Stimulated activated CD8-positive, alpha-beta memory T cell treated with anti-CD3 and anti-CD28 coated beads, Interleukin-4, amount 100 ng/mL, for 4 hours (primary cell): ENCODE results near the gene LRP1B.

Experiments used
- DNase-seq, 2 donors: peaks; one replicate each; pipeline ENCODE4 v3.0.0-alpha.2; 2020; ENCODE audit warnings: low read depth in 2 of 2, low spot score in 1 of 2

LRP1B gene

GRCh38 chr2:142042536-142043199, 88.1 kb downstream of the LRP1B start:
- DNase-seq: no peak

DNA sequence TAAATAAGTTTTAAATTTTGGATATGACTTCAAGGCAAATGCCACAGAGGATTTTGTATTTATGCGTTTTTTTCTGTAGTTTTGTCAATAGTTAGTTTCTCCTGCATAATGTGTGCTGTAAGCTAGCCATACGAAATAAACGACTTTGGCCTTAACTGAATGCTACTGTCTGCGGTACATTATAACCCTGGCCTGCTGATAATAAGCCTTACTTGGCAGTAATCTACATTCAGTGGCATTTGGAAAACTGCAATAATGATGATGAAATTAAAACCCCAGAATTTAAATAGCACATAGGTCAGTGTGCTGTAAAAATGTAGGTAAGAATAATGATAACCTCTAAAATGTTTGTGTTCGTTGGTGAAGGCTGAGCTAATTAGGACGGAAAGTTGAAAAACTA, 88.8 kb downstream of the LRP1B start:
- DNase-seq: no peak

DNA sequence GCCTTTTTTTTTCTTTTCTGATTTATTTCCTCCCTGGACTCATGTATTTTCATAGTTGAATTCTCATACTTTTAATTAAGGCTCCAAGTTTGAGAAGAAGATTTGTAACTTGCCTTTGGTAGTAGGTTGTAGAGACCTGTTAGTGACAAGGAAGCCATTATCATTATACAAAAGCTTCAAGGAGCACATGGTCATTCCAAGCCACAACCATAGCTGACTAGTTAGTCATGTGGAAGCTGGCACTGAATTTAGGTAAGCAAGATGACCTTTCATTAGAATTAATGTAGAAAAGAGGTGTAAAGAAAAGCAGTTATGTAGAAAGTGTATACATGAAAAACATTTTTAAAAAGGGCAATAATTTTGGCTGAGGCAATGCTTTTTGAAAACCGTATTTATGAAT, 89.7 kb downstream of the LRP1B start:
- DNase-seq: no peak

DNA sequence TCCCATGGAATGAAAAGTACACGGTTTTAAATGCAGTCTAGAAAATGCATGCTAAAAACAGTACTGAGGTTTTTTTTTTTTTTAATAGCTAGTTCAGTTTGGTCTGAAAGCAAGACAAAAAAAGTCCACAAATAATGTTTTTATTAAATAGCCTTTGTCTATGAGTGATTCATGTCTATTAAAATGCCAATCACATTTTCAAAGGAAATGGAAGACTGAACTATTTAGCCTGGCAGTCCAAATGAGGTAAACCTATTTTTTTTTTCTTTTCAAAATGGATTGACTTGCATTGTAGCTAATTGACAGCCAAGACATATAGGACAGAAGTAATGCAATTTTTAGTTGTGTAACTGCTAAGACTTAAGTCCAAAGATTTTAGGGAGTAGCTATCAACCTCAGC, 90.3 kb downstream of the LRP1B start:
- no peak for DNase-seq

- no peak for DNase-seq
These were observed 92.0 kb downstream of the LRP1B start for GRCh38 chr2:142038826-142039225.

DNA sequence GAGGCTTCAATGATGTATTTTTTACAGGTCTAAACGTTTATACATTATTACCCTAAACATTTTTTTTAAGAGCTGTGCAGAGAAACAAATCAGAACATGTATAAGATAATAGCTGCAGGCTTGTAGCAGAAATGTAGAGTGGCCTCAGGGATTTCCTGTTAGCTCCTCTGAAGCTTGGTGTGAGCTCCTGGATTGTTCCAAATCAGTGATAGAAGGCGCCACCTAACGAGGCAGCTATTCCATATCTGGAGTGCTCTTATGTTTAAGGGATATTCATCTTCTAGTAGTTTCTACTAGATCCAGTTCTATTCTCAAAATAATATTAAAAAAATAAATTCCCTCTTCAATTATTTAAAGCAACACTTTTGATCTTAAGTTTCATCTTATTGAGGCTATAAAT, 93.1 kb downstream of the LRP1B start:
- DNase-seq: no peak

- DNase-seq: no peak
These were observed 93.8 kb downstream of the LRP1B start for GRCh38 chr2:142037066-142037465.

DNA sequence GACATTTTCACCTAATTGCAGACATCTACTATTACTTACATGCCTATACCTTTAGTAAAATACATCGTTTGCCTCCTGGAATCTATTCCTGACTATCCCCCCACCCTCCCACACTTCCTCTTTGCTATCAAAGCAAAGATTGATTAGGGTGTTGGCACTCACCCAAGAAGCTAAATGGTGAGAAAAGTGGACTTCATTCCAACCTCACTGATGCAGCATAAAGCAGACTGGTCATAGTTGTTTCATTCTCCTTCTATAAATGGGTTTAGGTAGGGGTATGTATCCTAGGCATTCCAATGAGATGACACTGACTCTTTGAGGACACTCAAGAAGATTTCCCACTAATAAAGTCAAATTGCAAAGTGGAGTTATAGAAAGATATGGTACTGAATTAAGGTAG, 97.4 kb downstream of the LRP1B start:
- DNase-seq: no peak

- no peak for DNase-seq
These were observed 99.2 kb downstream of the LRP1B start for GRCh38 chr2:142031656-142032055.

GRCh38 chr2:142030735-142031134, 100.1 kb downstream of the LRP1B start:
- DNase-seq: no peak

- no peak for DNase-seq
These were observed 100.8 kb downstream of the LRP1B start for GRCh38 chr2:142029974-142030373.

GRCh38 chr2:142025394-142025793, 105.4 kb downstream of the LRP1B start:
- DNase-seq: no peak

GRCh38 chr2:142020368-142020767, 110.4 kb downstream of the LRP1B start:
- DNase-seq: no peak

DNA sequence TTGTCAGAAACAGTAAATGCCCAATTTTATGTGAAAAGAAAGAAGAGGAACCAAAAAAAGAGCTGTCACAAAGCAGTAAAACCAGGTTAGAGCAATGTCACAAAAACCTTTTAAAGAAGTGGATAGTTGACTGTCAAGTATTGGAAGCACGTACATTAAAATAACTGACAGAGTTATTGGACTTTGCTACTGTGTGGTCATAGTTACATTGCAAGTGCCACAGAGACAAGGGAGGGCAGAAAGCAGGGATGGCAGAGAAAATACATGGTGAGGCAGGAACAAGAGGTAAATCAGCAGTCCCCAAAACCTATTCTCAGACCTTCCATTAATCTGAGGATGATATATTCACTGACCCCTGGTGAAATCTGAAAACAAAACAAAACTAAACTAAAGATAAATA, 116.3 kb downstream of the LRP1B start:
- DNase-seq: no peak

GRCh38 chr2:142012797-142013196, 118.0 kb downstream of the LRP1B start:
- DNase-seq: no peak

GRCh38 chr2:142010477-142011270, 120.1 kb downstream of the LRP1B start:
- no peak for DNase-seq

DNA sequence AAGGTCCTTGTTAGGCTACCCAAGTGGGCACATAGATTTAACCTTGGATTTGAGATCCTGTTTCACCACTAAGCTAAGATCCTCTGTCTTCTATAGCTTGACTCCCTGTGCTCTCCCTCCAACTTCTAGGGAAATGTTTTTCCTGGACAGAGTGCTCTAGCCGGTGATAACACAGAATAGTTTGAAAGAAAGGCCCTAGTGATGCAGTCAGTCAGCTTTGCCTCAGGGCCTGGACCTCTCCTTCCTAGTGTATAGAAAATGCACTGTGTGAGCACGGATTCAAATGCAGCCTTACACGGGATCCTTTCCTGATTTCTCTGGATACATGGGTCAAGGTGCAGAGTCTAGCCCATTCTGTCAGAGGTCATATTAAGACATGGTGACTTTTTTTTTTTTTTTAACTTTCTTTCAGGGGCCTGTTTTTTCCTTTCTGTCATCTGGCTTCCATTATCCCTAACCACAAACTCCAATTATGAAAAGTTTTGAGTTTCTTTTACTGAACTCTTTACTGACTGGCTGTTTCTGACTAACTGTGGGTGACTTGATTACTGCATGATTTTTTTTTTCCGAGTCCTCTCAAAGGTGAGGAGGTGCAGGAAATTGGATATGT, 122.6 kb downstream of the LRP1B start:
- no peak for DNase-seq

DNA sequence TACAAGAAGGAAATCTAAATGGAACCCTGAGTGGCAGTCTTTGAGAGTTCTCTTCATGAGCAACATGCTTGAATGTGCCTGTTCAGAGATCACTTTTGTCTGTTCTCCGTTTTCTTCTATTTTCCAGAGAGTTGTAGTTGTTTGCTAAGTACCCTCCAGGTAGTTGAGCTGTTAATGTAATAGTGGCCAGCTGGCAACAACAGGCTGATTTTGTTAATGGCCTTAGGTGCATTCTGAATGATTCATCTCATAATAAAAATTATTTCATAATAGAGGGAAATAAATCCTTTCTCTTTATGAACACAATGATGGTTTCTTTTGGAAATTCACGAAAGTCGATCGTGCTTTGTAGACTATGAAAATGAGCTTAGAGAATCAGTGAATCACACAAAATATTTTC, 136.8 kb downstream of the LRP1B start:
- DNase-seq: no peak

GRCh38 chr2:141992695-141993094, 138.1 kb downstream of the LRP1B start:
- no peak for DNase-seq

- DNase-seq: no peak
These were observed 162.4 kb downstream of the LRP1B start for GRCh38 chr2:141968433-141968832.

- no peak for DNase-seq
These were observed 162.8 kb downstream of the LRP1B start for GRCh38 chr2:141967980-141968379.

- no peak for DNase-seq
These were observed 163.3 kb downstream of the LRP1B start for GRCh38 chr2:141967503-141967902.
